Activated T-helper 1 cell treated with anti-CD3 and anti-CD28 coated beads, Interleukin-2, amount 50 U/mL, for 16 hours (primary cell): Measurements from ENCODE around the gene UVRAG.

Experiments
- DNase-seq, 2 donors: peaks; one replicate each; pipeline ENCODE4 v3.0.0-alpha.2; 2020; ENCODE audit warnings: low read depth in 1 of 2, low spot score in 1 of 2

UVRAG gene

DNA sequence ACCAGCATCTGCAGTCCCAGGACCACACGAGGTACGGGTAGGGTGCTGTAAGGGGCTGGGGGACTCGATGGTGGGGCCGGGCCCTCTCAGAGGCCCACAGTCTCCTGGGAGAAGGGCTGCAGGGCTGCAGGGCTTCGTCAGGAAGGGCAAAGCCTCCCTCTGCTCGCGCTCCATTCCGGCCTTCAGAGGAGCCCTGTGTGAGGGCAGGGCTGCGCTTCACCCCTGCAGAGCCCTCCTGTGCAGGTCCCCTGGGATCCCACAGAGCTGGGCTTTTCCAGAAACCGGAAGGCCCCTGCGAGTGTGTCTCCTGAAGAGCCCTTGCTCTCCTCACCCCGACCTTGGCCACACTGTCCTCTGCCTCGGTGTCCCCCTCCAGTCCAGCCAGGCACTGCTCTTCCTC, 364.1 kb downstream of the UVRAG start:
- no peak for DNase-seq

DNA sequence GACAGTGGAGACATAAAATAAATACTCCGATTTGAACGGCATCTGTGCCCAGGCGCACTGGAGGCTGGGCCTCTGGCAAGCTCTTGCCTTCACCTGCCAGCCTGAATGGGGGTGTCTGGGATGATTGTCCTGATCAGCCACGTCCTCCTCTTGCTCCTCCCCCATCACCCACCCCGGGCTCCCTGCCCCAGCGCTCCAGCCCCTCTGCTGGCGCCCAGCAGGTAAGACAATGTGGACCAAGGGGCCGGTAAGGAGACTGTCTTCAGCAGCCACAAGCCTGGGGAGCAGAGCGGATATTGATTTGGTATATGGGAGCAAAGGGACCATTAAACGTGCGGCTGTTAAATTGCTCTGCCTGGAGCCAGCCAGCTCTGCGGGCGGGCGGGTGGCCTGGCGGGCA, 366.4 kb downstream of the UVRAG start:
- DNase-seq, result no peak

DNA sequence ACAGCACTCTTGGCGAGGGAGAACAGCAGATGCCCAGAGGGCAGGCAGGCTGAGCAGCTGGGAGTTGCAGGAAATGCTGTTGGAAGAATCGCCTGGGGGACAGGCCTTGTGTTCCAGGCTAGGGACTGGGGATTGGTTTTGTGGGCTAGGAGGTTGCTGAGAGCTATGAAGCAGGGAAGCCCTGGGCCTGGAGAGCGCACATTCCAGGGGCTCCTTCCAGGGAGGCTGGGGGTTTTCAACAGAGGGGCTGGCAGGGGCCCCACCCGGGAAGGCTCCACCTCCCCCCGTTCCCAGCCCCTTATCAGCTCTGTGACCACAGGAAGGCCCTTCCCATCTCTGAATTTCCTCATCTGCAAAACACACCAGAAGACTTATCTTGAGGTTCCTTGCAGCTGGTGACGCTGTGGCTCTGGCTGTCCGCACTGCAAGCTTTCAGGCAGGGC, 369.6 kb downstream of the UVRAG start:
- DNase-seq, result no peak

DNA sequence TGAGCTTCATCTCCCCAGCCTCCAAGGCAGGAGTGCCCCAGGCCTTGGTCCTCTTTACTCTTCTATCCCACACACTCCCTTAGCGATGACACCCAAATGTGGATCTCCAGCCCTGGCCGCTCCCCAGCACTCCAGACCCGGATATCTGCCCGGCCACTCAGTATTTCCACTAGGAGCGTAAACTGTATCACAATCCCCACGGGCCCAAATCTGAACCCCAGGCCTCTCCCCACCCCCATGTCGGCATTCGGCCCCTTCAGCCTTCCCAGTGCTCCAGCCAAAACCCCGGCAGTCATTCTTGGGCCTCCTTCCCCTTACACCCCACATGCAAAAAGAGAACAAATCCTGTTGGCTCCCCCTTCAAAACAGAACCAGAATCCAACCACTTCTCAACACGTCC, 370.5 kb downstream of the UVRAG start:
- DNase-seq, result no peak

DNA sequence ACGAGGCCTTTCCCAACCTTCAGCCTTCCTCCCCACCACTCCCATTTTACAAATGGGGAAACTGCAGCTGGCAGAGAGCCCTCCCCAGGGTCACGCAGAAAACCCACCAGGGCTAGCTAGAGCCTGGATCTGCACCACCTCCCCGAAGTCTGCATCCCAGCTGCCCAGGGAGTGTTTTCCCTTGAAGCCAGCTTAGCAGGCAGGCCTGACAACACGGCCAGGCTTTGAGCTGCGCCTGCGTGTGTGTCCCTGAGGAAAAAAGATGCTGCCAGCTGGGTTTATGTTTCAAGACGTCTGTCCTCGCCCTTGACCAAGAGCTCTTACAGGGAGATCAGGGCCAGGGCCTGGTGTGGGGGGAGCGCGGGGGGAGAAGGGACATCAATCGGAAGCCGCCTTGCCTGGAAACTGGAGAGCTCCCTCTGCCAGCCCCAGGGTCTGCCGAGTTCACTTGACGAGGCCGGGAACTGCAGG, 371.0 kb downstream of the UVRAG start:
- no peak for DNase-seq

DNA sequence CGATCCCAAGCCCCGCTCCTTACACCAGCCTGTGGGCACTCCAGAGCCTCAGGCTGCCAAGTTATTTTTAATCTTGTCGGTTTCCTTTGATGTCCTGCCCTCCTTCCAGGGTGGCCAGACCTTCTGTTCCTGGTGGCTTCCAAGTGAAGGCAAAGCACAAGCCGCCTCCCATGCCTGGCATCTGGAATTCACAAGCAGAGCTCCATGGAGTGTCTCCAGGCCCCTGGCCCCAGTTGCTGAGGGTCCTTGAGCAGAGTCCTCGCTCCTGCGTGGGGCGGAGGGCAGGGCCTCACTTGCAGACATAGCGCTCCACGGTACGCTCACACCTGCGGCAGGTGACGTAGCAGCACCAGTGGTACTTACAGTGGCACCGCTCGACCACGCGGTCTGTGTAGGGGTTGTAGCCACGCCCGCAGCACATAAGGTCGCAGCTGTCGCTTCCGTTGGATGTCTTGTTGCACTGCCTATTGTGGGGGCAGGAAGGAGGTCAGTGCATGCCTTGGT, 371.8 kb downstream of the UVRAG start:
- no peak for DNase-seq

DNA sequence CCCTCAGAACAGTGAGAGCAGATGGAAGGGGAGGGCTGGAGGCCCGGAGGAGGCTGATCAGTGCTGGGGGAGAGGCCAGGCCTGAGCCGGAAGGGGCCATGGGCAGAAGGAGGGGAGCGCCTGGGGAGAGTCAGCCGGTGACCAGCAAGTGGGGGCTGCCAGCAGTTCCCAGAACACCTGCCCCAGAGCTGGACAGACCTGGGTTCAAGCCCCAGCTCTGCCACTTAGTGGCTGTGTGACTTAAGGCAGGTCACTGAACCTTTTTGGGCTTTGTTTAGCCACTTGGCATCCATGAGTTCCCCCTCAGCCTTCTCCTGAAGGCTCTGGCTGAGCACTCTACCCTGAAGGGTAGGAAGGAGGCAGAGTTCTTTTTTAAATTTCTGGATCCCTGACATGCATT, 373.9 kb downstream of the UVRAG start:
- no peak for DNase-seq

DNA sequence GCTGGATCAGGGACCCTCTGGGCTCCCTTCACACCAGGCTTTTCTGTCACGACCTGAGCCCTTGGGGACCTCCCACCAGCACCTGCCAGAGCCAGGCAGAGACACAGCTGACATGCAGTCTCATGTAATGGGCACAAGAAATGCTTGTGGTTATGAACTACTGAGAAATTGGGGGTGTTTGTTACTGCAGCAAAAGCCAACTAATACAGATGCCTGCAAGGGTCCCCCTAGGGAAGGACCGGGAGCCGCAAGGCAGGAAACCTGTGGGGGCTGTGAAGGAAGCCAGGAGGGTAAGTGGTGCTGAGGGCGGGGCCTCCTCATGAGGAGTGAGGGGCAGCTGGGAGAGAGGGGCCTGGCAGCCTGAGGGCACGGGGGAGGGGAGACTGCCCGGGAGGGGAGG, 374.7 kb downstream of the UVRAG start:
- DNase-seq, result no peak

DNA sequence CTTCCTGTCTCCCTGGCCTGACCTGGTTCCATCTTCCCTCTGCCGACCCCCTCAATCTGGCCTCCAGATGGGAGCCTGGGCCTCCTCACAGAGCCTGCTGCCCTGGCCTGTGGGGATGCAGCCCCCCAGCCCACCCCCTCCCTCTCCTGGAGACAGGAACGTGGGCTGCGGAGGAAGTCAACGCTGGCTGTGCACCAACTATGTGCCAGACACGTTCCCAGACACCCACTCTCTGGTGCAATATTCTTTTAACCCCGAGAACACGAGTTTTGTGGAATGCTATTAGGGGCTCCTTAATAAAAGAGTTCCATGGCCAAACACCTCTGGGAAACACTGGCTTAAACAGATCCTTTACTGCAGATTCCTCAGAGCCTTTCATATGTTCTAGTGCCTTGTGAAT, 375.4 kb downstream of the UVRAG start:
- DNase-seq, result no peak
